Superior temporal gyrus (tissue), 1 donor: ENCODE data around the gene ZNF398.
A peak's percentile ranks its signal among the peaks of the same experiment; 100 is the strongest.

Experiments used
- DNase-seq: peaks from one replicate; pipeline ENCODE4 v3.0.0-alpha.2; 2016; ENCODE audit errors: extremely low spot score

Gene ZNF398

DNA sequence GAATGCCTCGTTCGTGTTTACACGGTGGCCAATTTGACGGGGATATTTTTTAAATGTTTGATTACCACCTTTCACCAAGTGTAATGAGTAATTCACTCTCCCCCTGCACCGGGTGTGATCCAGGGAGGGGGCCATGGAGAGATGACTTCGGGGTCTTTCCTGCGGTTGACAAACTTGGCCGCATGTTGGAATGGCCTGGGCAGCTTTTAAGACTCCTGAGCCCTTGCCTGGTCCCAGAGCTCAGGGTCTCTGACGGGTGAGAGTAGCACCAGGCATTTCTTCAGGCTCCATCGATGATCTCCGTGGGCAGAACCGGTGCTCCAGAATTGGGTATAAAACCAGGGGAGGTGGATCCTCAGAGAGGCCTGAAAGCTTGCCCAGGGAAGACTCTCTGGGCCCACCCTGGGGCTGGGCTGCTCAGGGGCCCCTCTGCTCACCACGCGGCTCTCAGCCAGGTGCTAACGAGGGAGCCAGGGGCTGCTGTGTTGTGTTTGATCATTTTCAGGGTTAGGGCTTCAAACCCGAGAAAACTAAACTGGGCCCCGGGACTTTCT is 49.0 kb downstream of the ZNF398 start:
- DNase-seq = no peak

DNA sequence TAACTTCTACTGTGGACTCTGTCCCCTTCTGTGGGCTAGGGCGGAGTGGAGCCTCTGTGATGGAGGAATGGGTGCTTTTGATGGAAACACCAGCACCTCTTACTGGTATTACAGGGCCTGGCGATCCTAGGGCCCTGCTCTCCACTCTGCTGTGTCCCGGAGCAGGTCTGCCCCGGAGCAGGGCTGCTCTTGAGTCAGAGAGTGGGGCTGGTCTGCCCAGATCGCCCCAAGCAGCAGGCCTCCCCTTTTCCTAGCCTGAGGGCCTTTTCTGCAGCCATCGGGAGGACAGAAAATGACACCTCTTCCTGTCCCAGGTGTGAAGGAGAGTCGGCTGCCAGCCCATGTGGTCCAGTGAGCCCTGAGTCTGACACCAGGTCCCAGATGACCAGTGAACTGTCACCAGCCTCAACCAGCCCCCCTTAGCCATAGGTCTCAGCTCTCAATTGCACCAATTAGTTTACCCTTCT is 49.5 kb downstream of the ZNF398 start:
- DNase-seq = no peak

DNA sequence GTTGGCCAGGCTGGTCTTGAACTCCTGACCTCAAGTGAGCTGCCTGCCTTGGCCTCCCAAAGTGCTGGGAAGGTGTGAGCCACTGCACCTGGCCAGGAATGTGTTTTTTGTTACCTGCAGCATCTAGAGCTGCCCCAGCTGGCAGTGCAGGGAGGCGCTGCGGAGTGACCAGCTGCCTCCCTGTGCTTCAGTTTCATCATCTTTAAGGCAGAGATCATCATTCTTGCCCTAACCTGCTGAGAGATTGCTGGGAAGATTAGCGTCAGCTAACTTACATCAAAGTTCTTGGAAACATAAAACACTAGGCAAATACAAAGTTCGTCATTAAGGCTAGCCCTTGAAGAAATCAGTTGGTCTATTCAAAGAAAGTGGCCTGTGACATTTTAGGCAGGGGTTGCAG is 50.4 kb downstream of the ZNF398 start:
- DNase-seq = no peak

DNA sequence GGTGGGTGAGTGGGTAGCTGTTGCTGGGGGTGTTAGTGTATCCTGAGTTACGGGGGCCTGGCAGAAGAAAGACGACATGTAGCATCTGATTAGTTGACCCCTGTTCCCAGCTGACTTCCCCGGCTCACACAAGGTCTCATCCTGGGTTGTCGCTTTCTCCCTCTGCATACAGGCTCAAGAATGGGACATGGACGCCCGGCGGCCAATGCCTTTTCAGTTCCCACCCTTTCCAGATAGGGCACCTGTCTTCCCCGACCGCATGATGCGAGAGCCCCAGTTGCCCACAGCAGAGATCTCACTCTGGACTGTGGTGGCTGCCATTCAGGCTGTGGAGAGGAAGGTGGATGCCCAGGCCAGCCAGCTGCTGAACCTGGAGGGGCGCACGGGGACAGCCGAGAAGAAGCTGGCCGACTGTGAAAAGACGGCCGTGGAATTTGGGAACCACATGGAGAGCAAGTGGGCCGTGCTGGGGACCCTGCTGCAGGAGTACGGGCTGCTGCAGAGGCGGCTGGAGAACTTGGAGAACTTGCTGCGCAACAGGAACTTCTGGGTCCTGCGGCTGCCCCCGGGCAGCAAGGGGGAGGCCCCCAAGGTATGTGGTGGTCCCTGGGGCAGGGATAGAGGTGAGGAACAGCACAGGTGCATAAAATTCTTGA is 51.0 kb downstream of the ZNF398 start:
- no peak for DNase-seq

DNA sequence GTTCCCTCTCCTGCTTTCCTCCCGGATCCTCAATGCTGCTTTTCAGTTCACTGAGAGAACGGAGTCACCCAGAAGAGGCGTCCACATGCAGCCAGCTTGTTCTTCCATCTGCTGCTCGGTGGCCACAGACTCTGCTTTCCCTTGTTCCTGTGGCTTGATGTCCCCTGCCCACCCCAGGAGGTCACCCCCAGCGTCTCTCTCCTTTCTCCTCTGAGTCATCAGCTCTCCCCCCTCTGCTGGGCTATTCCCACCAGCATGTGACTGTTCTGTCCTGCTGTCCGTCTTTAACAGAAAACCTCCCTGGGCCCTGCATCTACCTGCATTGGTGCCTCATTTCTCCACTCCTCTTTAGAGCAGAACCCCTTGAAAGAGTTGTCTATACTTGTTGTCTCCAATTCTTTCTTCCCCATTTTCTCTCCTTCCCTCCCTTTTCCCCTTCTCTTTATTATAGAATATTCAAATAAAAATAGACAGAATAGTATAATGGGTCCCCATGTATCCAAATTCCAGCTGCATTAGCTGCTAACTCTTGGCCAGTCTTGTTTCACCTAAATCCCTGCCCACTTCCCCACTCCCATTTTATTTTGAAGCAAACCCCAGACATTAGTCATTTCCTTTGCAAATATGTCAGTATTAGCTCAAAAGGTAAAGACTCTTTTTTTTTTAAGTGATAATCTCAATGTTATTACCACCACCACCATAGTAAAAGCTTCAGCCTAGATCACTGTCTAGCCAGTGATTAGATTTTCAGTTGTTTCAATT is 52.2 kb downstream of the ZNF398 start:
- no peak for DNase-seq

DNA sequence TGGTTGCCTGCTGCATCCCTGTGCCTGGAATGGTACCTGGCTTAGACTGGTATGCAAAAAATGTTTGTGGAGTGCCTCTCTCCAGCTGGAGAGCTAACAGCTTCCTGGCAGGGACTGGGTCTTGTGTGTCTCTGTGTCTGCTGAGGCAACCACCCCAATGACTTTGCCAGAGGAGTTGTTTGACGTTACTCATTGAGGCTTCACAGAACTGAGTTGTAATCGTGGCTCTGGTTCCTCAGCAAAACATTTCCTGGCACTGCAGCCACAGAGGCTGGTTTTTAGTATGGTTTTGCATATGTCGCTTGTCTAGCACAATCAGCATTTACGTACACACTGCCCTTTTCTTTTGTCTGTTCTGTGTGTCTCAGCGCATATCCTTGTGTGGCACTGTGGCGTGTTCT is 55.6 kb downstream of the ZNF398 start:
- no peak for DNase-seq

DNA sequence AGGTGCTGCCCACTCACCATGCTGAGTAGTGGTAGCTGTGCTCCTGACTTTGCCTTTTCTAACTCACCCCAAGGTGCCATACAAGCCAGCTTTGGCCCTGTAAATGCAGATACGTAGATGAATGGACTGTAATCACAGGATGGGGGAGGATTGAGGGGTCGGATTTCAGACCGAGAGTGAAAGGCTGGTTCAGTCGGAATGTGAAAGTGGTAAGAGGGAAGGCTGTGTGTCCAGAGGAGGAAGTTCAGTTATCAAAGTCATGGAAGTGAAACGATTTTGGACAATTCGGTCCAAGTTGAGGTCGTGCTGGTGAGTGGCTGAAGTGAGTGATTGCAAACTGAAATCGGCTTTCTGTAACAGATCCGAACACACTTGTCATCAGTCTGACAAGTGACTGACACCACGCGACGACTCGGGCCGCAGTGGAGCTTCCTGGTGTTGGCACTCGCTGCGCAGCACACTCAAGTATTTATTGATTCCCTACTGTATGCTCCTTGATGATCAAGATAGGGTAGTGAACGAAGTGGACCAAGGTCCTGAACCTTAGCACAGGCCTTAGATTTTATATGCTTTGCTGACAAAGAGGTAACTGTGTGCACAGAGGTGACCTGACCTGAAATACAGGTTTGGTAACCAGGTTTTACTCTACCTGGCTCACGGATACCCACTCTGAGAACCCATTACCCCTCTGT is 58.6 kb downstream of the ZNF398 start:
- DNase-seq = no peak

DNA sequence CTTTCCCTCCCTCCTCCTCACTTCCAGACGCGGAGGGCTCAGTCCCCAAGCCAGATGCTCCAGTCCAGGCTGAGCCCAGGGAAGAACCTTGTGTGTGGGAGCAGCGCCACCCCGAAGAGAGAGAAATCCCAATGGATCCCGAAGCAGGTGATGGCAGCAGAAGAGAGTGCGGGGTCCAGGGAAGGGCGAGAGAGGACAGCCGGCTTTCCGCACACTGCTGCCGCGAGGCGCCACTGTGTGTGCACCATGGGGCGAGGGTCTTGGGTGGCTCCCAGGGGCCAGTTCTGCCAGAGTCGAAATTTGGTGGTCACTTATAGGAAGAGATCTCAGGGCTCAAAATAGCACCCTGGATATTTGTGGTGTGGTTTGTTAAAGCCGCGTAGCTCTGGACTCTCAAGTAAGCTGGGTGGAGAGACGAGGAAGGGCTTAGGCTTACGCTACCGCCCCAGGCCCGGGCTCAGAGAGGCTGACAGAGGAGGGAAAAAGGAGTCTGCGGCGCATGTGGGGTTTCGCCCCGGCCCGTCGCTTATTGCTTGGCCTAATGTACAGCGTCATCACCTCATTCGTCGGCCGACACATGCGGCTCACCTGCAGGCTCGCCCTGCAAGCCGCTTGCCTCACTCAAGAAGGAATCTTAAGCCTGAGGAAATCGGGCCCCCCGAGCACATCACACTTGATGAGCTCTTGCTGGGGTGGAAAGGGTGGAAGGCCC is 60.2 kb downstream of the ZNF398 start:
- no peak for DNase-seq

DNA sequence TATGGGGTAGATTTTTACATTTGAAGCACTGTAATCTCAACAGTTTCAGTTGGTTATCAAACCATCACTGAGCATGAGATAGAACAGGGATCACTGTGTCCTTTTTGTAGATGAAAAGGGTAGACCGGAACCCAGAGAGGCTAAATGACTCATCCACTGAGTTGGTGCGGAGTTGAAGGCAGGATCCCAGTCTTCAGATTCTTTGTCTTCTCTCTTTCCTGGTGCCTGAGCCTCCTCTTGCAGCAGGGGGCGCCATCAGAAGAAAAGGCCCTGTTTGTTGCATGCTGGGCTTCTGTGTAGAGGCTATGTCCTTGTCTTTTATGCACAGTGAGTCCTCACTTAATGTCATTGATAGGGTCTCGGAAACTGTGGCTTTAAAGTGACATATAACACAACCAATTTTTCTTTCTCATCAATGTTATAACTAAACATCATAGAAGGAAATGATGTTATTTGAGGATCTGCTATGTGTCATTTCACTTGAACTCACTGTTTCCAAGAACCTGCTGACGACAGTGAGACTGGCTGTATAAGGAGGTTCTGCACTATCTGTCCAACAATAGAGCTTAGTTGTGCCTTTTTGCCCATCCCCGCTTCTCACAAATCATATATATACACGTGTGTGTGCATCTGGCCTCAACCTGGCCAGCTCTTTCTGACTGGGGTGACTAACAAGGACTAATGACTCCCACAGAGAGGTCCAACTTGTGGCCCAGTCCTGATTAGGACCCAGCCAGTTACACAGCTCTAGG is 62.4 kb downstream of the ZNF398 start:
- DNase-seq = no peak

DNA sequence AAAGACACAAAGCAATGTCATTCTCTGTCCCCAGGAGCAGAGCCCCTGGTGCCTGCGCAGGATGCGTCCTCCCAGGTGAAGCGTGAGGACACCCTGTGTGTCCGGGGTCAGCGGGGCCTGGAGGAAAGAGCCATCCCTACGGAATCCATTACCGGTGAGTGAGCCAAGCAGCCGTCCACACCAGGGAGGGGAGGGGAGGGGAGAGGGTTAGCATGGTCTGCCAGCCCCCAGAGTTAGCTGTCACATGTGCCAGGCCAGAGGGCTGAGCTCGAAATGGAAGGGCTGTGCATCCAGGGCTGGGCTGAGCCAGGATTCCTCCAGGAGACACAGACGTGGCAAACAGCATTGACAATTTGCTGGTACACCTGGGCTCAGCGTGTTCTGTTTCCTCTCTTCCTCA is 63.3 kb downstream of the ZNF398 start:
- no peak for DNase-seq

DNA sequence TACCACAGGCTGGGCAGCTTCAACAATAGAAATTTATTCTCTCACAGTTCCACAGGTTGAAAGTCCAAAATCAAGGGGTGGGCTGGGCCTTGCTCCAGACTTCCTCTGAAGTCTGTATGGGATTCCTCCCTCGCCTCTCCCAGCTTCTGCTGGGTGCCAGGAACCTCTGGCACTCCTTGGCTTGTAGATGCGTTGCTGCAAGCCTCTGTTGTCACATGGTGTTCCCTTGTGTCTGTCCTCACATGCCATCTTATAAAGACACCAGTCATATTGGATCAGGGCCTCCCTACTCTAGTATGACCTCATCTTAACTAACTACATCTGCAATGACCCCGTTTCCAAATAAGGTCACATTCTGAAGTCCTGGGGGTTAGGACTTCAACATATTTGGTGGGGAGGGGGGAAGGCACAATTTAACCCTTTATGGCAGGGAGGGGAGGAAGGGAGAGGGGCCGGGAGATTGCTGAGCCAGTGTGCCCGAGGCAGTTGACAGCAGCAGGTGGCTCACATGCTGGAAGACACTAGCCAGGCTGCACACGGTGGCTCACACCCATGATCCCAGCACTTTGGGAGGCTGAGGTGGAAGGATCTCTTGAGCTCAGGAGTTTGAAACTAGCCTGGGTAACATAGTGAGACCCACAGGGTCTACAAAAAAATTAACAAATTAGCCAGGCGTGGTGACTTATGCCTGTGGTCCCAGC is 66.9 kb downstream of the ZNF398 start:
- no peak for DNase-seq

DNA sequence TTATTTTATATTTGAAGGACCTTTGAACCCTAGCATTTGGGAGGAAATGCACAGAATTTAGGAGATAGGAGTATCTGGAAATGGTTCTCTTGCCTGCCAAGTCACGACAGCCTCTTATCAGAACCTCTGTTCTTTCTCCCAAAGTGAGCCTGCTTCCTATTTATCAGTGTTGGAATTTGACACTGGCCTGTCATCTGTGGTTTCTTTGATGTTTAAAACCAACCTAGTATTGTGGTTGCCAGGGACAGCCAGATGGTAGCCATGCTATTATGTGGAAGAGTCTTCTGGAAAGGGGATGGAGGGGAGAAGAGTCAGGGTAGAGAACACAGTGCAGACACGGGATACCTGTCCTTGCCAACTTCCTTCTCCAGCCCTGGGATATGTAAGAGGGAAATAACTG is 69.1 kb downstream of the ZNF398 start:
- no peak for DNase-seq

DNA sequence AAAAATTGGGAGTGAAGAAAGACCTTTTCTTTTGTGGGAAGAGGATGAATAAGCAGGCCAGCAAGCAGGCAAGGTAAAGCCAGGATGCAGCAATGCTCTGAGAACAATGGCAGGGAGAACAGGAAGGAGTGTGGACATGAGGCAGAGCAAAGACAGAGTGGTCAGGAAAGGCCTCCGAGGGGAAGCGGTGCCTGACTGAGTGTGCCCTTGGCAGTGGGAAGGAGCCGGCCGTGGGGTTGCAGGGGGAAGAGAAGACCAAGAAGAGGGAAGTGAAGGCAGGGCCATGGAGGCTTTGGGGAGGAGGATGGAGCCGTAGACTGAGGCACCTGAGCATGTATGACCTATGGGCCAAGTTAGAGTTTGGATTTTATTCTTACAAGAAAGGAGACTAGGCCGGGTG is 70.3 kb downstream of the ZNF398 start:
- no peak for DNase-seq

DNA sequence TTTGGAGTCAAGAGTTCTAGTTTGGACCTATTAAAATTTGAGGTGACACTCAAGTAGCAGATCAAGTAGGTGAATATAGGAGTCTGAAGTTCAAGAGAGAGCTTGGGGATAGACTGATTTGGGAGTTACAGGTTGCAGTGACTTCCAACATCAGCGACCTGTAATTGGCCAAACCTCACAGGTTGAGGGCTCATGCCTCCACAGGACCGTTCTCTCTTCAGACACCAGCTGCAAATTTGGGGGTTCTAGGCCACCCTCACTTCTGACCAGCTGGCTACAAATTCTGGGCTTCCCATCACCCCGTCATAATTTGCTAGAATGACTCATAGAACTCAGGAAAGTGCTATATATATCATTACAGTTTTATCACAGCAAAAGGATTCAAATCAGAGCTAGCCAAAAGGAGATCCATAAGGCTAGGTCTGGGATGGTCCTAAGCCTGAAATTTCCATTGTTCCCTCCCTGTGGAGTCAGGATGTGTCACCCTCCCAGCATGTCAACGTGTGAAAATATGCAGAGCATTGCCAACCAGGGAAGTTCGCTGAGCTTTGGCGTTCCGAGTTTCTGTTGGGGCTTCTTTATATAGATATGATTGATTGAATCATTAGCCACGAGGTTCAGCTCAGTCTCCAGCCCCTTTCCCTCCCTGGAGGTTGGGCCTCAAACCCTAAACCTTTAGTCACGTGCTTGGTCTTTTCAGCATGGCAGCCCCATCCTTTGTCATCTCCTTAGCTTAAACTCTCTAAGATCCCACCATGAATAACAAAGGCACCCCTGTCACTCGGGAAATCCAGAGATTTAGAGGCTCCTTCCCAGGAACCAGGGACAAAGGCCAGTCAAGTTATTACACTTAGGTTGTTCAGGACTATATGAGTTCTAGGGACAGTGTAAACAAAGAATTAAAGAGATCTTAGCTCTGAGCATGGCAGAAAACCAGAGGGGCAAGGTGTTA is 71.5 kb downstream of the ZNF398 start:
- DNase-seq = peak; percentile 36

DNA sequence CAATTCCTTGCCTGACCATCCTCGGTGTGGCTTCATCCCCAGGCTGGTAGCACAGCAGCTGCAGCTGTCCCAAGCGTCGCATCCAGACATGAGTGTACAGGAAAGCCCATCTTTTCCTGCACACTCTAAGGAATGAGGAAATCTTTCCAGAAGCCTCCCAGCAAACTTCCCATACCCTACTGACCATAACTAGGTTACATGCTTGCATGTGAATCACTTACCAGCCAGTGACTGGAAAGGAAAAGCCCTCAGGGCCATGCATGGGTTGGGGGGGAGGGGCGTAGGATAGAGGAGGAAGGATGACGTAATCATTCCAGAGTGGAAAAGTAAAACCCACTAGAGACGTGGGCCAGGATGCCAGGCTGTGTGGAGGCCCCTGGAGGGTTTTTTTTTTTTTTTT is 73.3 kb downstream of the ZNF398 start:
- DNase-seq = no peak

DNA sequence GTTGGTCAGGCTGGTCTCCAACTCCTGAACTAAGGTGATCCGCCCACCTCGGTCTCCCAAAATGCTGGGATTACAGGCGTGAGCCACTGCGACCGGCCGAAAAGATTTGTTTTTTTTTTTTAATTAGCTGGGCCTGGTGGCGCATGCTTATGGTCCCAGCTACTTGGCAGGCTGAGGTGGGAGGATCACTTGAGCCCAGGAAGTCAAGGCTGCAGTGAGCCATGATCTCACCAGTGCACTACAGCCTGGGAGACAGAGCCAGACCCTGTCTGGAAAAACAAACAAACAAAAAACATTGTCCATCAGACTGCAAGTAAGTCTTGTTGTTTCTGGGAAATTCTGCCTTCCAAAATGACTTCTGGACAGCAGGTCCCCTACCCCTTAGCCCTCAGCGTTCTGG is 75.9 kb downstream of the ZNF398 start:
- no peak for DNase-seq

DNA sequence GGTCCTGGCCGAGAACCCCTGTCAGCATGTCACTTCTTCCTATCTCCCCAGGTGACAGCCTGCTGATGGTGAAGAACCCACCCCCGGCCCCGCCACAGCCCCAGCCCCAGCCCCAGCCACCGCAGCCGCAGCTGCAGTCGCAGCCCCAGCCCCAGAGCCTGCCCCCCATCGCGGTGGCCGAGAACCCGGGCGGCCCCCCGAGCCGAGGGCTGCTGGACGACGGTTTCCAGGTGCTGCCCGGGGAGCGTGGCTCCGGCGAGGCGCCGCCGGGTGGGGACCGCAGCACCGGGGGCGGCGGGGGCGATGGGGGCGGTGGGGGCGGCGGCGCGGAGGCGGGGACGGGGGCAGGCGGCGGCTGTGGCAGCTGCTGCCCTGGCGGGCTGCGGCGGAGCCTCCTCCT is 76.5 kb downstream of the ZNF398 start:
- DNase-seq = no peak

DNA sequence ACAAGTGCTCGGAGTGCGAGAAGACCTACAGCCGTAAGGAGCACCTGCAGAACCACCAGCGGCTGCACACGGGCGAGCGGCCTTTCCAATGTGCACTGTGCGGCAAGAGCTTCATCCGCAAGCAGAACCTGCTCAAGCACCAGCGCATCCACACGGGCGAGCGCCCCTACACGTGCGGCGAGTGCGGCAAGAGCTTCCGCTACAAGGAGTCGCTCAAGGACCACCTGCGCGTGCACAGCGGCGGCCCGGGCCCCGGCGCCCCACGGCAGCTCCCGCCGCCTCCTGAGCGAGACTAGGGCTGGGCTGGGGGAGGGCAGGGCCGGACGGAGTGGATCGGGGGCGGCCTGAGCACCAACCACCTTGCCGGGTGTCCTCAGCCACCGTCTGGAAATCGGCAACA is 77.1 kb downstream of the ZNF398 start:
- no peak for DNase-seq

DNA sequence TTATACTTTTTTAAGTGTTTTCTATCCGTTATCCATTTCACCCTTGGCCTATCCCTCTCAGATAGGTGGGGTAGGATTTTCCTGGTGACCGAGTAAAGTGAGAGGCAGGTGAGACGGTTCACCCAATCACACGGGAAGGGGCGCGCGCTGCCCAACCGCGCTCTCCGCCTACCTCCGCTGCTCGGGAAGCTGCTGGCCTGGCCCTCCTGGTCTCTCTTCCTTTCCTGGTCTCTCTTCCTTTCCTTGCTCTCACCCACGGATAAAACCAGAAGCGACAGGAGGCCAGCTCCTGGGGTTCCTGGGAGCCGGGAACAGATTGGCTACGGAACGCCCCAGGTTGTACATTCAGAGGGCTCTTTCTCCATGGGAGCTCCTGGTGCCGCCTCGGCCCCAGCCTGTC is 77.9 kb downstream of the ZNF398 start:
- no peak for DNase-seq
